NCI-H1048 (cell line): ENCODE measurements around the gene PHLPP2.
"Not testable (repeated sequence)": the region's sequence is repeated elsewhere in the genome, so short reads cannot be mapped to it uniquely, and the experiment has no call there.

Experiments
- DNase-seq: peaks from one replicate; lab custom pipeline; 2025; lab: John Stamatoyannopoulos, UW

PHLPP2 gene

GRCh38 chr16:71722801-71723536 is 1.5 kb downstream of the PHLPP2 start:
- DNase-seq = peak; percentile 8

- no peak for DNase-seq
These were observed 3.3 kb downstream of the PHLPP2 start for GRCh38 chr16:71721066-71721740.

DNA sequence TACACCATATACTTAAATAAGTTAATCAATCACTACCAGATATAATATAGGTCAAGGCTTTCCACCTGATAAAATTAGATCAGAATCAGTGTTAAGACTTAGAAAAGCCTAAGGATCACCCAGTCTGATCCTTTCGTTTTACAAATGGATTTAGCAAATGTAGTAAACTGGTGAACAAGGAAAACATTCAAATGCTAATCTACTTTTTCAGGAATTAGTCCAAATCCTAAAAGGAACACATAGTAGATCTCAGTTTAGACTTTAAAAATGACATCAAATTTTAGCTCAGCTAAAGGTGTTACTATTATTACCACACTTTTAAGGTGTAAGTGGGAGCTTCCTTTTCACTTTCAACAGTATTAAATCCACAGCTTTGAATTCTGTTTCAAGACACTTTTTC is 12.0 kb downstream of the PHLPP2 start:
- no peak for DNase-seq

DNA sequence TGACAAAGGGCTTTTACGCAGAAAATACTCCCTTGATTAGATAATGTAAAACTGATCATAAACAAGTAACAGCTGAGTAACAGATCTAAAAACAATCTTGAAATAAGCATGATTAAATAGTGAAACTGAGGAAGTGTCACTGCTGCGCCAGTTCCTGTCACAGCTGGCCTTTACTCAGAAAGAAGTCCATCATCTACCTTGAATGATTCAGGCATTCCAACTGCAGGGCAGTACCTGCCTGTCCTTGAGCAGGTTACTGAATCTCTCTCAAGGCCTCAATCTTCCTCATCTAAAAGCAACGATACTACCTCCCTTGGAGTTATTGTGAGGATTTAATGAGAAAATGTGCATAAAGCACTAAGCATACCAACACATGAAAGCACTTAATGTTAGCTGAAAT is 12.7 kb downstream of the PHLPP2 start:
- DNase-seq = no peak

GRCh38 chr16:71709229-71709781 is 15.2 kb downstream of the PHLPP2 start:
- DNase-seq = no peak

GRCh38 chr16:71708696-71709095 is 15.8 kb downstream of the PHLPP2 start:
- DNase-seq = no peak

- no peak for DNase-seq
These were observed 17.3 kb downstream of the PHLPP2 start for GRCh38 chr16:71707199-71707598.

GRCh38 chr16:71706046-71706445 is 18.5 kb downstream of the PHLPP2 start:
- no peak for DNase-seq

- no peak for DNase-seq
These were observed 21.2 kb downstream of the PHLPP2 start for GRCh38 chr16:71703333-71703732.

DNA sequence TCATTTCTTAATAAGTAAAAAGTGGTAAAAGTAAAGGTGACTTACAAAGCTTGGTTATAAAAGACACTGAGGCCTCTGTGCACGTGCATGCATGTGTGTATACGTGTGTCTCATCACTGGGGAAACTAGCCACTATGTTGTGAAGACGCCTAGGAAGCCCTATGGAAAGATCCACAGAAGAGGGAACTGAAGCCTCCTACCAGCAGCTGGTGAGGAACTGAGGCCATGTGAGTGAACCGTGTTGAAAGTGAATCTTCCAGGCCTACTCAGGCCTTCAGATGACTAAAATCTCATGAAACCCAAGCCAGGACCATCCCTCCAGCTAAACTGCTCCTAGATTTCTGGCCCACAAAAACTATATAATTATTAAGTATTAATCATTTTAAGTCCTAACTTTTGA is 23.7 kb downstream of the PHLPP2 start:
- DNase-seq = no peak

GRCh38 chr16:71698491-71698890 is 26.0 kb downstream of the PHLPP2 start:
- no peak for DNase-seq

GRCh38 chr16:71693164-71693563 is 31.3 kb downstream of the PHLPP2 start:
- no peak for DNase-seq

DNA sequence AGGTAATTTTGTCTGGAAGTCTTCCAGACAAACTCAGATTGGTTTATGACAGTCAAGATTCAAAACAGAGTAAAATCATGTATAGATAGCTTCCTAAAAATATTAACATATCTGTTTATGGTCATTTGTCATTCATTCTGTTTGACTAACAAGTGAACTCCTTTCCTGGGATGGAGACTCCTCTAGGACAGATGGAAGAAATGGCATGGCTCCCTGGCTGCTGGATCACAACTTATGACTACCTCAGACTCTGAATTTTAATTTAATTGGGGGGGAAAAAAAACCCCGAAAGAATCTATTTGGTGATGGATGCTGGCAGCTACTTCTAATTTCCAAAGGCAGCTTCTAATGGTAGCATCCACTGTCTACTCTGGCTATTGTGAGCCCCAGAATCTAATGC is 34.6 kb downstream of the PHLPP2 start:
- DNase-seq = no peak

DNA sequence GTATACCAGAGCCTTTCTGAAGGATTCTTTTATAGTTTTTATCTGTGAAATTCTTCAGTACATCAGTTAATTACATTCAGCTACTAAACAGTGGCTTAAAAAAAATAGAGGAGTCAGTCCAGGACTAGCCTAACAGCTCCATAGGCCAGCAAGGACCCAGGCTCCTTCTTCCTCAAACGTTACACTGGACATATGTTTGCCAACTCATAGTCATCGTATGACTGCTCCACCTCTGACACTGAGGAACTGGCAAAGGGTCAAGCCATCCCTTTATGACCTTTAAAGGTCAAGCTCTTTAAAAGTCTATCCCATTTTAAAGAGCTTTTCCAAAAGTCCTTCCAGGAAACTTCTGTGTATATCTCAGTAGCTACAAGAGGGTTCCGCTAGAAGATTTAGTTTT is 36.6 kb downstream of the PHLPP2 start:
- no peak for DNase-seq

DNA sequence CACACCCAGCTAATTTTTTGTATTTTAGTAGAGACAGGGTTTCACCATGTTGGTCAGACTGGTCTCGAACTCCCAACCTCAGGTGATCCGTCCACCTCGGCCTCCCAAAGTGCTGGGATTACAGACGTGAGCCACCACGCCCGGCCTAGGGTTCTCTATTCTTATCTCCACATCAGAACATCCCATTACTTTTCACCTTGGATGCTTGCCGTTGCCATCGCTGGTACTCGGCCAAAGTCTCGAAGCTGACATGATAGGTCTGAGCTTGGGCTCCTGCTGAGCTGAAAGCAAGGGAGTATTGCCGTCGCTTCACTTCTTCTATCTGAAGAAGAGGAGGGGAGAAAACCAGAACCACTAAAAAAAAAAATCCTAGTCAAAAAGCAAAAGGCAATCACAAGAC is 40.2 kb downstream of the PHLPP2 start:
- DNase-seq = not testable (repeated sequence)

- no peak for DNase-seq
These were observed 43.1 kb downstream of the PHLPP2 start for GRCh38 chr16:71681360-71681759.

GRCh38 chr16:71676236-71676635 is 48.3 kb downstream of the PHLPP2 start:
- DNase-seq = no peak

DNA sequence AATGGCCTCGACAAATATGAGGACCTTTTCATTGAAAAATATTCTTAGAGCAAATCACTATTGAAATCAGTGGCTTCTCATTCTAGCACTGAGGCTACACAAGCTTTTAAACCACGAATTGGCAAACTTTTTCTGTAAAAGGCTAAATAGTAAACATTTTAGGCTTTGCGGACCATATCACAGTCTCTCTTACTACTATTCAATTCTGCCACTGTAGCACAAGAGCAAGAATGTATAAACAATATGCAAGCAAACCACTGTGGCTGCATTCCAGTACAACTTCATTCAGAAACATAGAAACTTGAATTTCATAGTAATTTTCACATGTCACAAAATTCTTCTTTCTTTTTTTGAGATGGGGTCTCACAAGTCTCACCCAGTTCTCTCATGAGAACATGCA is 49.1 kb downstream of the PHLPP2 start:
- DNase-seq = no peak

- no peak for DNase-seq
These were observed 50.3 kb downstream of the PHLPP2 start for GRCh38 chr16:71674229-71674628.

- DNase-seq = no peak
These were observed 50.9 kb downstream of the PHLPP2 start for GRCh38 chr16:71673582-71673973.

DNA sequence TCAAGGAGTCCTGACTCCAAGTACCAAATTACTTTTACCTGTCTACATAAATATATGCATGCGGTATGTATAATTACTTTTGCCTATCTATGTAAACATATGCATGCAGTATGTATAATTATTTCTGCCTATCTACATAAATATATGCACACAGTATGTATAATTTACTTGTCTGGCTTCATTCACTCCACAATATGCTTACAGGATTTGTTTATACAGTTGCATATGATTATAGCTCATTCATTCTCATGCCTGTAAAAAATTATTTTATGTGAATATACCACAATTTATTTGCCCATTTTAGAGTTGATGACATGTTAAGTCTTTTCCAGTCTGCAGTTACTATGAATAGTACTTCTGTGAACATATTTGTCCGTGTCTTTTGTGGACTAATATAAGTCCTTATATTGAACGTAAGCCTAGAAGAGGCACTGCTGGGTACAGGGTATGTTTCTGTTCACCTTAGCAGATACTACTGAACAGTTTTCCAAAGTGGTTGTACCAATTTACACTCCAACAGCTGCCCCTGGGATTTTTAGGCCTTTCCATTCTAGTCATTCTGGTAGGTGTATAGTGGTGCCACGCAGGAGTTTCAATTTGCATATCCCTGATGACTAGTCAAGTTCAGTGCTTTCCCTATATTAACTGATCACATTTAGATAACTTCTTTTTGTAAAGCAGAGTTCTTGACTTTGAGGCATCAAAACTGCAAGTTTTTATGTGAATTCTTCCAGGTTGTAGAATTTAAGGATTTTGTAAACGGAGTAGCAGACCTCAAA is 51.5 kb downstream of the PHLPP2 start:
- no peak for DNase-seq

GRCh38 chr16:71672125-71672524 is 52.4 kb downstream of the PHLPP2 start:
- no peak for DNase-seq

GRCh38 chr16:71671165-71671564 is 53.3 kb downstream of the PHLPP2 start:
- no peak for DNase-seq
